Ureter (tissue), 1 donor: Measurements from ENCODE around the gene MGAT1. TPM values are rescaled to one million over a fixed set of nuclear protein-coding genes. Genes with fewer than 3 reads are reported as not detected.

Experiments
- DNase-seq: peaks from one replicate; pipeline ENCODE4 v3.0.0-alpha.2; 2020; ENCODE audit warnings: low spot score
- total RNA-seq: library from RNA; stranded (reverse); gene quantifications from one replicate; pipeline ENCODE4 v1.2.4, GENCODE V29; 2023
- donor health status: DM: yes; HTN: yes; CAD: no.

The MGAT1 gene
- total RNA-seq, 1 donor from 2014 or later, result 151 TPM

- DNase-seq, result peak; percentile 13
Measured at GRCh38 chr5:180823940-180824629, 21.5 kb upstream of the MGAT1 start.

DNA sequence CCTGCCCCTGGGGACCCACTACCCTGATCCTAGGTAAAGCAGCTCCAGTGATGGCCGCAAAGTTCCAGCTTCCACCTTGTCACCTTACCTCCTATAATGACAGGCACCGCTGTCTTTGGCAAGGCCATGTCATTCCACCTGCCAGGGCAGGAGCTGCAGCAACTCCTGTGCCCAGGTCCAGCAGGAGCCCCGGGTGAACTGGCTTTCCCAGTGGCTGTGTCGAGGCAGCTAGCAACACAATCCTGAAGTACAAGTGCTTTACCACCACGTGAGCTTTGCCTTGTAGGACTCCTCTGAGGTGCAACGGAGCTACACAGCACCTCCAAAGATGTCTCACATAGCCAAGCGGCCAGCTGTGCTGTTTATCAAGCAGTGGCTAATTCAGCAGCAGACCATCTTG, 20.7 kb upstream of the MGAT1 start:
- DNase-seq, result peak; percentile 38

GRCh38 chr5:180821538-180821937, 18.9 kb upstream of the MGAT1 start:
- DNase-seq, result peak; percentile 9

DNA sequence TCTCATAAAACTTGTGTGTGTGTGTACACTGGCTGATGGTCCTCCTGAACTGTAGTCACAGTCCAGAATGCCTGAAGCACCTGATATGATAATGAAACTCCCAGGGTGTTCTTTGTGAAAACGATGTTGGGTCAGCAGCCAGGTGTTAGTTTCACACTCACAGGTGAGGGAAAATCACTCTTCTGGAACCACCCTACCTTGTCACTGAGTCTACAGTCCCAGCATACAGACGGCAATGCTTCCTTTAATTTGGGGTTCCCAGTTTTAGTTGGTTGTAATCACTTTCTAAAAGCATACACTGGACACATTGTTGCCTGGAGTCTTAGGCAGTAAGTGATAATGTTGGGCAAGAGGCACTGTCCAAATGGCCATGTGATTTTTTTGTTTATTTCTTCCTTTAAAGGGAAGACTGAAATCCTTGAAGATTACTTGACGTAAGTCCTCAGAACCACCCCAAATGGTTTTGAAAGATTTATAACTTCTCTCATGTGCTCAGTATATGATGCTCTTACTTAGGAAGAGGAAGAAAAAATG, 18.2 kb upstream of the MGAT1 start:
- peak; percentile 18 for DNase-seq

- no peak for DNase-seq
Measured at GRCh38 chr5:180818677-180819341, 16.2 kb upstream of the MGAT1 start.

DNA sequence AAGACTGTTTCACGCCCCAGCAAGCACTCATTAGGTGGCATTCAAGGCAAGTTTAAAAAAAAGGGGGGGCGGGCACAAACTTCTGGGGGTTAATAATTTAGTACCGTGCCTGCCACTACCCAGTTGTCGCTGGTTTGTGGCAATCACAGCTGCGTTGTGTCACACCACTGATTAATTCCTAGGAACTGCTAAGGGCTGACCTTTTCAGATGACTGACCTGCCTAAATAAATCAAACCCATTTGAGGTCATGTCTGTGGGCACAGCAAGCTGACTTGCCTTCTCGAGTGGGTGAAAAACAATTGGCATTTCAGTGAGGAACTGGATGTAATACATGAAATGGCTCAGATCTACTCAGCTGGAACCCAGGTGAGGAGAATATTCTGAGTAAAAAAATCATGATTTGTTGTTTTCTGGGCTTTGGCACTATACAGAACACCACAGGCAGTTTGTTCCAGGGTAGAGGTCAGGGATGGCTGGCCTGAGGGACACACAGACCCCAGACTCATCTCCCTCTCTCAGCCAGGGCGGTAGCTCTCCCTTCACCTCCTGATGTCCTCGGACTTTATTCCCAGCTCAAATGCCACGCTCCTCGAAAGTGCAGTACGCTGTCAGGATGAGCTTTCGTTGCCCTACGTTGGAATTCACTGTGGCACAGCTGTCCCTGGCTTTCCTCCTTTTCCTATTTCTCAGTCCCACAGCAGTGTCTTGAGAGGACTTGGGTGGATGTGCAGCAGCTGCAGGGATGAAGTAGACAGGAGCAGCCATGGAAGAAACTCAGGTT, 15.5 kb upstream of the MGAT1 start:
- DNase-seq, result peak; percentile 38

GRCh38 chr5:180816608-180817534, 14.3 kb upstream of the MGAT1 start:
- DNase-seq, result peak; percentile 47

DNA sequence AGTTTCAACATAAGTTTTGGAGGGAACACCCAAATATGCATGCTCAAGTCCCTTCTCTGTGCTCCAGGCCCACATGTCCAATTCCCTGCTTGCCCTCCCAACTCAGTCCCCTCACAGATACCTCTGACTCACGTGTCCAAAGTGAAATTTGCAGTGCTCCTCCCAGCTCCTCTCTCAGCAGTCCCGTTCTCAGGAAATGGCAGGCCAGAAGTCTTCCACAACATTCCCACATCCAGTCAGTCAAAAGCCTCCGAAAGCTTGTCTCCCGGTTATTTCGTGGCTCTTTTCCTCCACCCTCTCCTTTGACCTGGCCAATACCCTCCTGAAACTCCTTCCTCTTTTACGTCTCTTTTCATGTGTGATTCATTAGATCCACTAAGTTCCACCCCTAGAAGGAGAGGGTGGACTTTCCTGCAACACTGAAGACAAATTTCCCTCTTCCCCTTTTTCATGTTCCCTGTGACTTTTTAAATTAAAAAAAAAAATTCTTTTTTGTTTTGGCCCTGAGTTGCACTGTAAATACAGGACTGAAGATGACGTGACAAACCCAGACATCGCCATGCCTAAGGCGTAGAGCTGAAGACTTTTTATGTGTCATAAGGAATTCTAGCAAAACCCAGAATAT, 12.8 kb upstream of the MGAT1 start:
- DNase-seq, result peak; percentile 42

DNA sequence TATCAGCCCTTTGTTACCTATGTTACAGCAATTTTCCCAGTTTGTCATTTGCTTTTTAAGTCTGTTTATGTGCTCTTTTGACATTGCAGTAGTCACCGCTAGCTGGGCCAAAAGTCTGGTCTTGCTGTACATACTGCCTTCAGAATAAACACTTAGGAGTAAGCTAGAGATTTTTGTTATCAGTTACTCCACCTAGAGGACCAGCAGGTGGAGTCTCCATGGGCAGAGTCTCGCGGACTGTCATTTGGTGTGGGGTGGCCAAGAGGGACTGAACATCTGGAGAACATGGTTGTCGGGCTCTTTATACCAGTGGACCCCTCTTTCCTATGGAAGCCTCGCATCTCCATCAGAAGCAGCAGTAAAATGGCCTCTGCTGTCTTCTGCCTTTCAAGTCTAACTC, 10.8 kb upstream of the MGAT1 start:
- peak; percentile 38 for DNase-seq

- DNase-seq, result peak; percentile 54
Measured at GRCh38 chr5:180811623-180812124, 9.1 kb upstream of the MGAT1 start.

DNA sequence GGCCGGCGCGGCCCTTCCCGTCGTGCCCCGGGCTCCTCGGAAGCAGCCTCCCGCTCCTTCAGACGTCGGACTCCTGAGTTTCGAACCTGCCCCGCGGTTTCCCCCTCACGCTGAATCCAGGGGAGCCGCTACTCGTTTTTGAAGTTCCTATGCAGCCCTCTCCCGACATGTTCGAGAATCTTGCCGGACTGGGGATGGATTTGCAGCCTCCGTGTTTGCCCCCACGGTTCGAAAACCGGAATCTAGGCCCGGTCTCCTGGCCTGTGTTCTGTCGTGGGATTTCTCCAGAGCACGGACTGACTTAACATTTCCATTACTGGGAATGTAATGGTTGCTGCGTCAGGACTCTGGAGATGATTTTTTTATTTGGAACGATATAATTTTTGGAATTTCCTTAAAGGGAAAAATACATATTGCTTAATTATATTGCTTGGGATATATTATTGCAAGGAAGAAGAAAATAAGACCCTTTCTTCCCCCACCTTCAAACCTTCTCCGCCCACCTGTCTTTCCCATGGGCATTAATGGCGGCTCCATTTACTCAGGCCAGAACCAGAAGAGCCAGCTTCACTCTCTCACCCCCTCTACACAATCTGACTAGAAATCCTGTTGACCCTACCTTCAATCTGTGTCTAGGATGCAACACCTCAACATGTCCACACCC, 8.5 kb upstream of the MGAT1 start:
- DNase-seq, result no peak

GRCh38 chr5:180810210-180810958, 7.8 kb upstream of the MGAT1 start:
- DNase-seq, result peak; percentile 98

DNA sequence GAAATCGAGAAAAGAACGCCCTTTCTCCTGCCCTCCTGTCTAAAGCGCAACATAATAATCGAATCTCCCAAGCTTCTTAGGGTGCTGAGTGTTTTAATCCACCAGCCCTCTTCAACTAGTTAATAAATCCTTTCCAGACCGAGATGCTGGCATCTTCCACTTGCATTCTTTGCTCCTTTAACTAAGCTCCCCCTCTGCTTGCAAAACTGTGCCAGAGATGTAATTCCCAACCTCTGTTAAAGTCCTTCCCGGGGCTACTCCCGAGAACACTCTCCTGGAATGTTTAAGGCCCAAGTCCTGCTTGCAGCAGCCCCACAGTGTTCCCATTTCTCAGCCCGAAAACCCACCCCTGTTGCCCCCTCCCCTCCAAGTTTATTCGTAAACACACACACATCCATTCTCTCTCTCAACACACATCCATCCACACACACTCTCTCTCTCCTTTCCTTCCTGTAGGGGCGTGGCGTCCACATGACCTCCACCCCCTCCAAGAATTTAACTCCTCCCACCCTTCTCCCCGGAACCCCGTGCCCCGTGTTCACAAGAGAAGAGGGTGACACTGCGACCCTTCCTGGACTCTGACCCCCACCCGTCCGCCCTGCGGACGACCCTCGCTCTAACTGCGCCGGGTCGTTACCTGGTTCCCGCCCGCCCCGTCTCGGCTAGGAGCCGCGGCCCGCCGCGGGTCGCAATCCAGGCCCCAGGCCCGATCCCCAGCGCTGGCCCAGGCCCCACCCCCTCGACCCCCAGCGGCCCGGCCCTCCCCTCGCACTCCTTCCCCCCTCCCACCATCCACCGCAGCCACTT, 7.0 kb upstream of the MGAT1 start:
- peak; percentile 93 for DNase-seq

DNA sequence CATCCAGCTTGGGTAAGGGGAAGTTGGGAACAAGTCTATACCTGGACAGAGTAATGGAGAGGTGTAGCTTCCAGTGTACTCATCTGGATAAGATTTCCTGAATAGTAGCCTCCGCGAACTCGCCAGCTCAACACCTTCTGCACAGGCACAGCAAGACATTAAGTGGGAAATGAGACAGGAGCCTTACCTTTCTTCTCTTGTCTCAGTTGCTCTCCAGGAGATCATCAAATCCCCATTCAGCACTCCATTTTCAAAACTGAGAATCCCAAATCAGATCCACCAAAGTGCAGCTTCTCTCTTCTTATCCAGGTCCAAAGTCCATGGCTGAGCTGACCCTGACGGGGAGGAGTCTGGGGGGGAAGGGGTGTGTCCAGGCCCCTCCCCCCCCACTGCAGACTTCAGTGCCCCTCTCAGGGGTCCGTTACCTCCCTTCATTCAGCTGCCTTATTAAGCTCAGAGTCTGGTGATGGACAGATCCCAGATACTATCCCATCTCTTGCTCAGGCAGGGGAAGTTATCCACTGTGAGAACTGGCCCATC, 5.9 kb upstream of the MGAT1 start:
- peak; percentile 37 for DNase-seq

DNA sequence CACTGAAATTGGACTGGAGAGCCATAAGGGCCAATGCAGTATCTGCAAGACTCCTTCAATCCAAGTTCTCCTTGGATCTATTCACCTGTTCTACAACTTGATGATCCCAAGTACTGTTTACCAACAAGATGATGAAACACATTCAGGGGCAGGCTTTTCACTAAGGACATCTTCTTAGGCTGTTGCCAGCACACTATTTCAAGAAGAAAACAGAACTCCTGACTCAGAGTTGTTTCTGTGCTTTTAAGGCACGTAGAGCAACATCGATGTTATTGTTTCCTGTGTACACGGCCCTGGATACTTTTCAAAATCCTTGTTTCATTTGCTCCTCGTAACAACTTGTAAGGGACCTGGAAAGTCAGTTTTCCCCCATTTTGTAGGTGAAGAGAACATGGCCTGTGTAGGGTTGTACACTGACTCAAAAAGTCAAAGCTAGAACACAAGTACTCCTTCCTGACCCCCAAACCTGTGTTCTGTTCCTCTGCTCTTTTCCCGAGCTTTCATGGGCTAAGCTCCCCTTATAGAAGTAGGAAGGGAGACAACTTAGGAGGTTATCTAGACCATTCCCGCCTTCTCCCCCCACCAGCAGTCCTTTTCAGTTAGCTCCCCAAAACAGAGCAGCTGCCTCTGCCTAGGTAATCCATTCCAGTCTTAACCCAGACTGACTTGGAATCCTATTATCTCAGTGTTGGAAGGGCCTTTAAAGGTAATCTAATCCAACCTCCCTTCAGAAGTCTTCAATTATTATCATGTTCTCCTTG, 5.2 kb upstream of the MGAT1 start:
- DNase-seq, result peak; percentile 14

- peak; percentile 15 for DNase-seq
Measured at GRCh38 chr5:180807046-180807445, 4.4 kb upstream of the MGAT1 start.

GRCh38 chr5:180806351-180807011, 3.9 kb upstream of the MGAT1 start:
- peak; percentile 40 for DNase-seq
